SKM-1 treated with dmso at 0.1 percent for 144 hours (cell line): ENCODE measurements around the gene ARF3.

Experiments used
- DNase-seq: peaks from one replicate; lab custom pipeline; 2025; ENCODE audit not compliant: unreplicated experiment; lab: John Stamatoyannopoulos, UW

ARF3 gene

GRCh38 chr12:48967991-48968390 is 10.7 kb upstream of the ARF3 start:
- DNase-seq: no peak

- DNase-seq: peak; percentile 44
These were observed 9.0 kb upstream of the ARF3 start for GRCh38 chr12:48966177-48966895.

- DNase-seq: no peak
These were observed 8.1 kb upstream of the ARF3 start for GRCh38 chr12:48965298-48965838.

GRCh38 chr12:48961801-48962200 is 4.5 kb upstream of the ARF3 start:
- DNase-seq: no peak

DNA sequence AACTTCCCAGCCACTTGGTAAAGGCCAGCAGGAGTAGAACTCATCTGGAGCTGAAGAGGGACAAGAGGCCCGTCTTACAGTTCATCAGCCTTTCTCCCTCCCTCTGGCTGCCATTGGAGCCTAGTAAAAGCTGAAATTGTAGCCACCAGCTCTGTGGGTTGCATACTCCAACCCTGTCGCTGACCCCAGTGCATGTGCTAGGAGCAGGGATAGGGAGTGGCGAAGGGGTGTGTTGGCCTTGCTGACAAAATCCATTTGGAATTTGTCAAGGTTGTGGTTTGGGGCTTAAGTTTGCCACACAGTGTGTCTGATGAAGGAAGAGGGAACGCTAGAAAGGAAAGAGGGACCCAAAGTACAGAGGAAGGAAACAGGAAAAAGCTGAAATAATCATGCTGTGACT is 4.0 kb upstream of the ARF3 start:
- no peak for DNase-seq

DNA sequence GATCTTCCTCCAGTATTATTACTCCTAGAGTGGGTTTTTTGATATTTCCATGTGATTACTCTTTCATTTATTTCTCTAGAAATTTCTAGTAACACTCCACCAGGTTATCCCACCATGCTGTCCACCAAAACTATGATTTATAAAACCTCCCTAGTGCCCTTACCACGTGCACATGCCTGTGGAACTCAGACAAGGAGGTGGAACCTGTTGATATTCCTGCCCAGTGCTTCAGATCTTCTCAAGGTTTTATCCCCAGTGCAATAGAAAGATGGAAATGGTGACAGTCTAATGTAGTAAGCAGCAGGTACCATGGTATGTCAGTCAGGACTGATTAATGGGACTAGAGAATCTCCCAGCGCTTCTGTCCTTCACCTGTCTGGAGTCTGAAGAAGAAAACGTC is 3.5 kb upstream of the ARF3 start:
- no peak for DNase-seq

DNA sequence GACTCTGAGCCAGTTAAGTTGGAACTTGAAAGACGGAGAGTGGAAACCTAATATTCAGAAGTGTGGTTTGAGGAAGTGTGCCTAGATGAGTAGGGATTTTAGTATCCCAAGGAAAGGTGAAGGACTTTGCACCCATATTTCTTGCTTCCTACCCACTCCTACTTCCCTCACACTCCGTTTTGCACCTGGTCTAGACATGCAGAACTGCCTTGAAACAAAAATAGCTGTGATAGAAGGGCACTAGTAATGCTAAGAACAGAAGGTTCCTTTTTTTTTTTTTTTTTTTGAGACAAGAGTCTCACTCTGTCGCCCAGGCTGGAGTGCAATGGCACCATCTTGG is 732 bp upstream of the ARF3 start:
- no peak for DNase-seq

GRCh38 chr12:48956279-48957140 is 777 bp downstream of the ARF3 start:
- DNase-seq: peak; percentile 31

DNA sequence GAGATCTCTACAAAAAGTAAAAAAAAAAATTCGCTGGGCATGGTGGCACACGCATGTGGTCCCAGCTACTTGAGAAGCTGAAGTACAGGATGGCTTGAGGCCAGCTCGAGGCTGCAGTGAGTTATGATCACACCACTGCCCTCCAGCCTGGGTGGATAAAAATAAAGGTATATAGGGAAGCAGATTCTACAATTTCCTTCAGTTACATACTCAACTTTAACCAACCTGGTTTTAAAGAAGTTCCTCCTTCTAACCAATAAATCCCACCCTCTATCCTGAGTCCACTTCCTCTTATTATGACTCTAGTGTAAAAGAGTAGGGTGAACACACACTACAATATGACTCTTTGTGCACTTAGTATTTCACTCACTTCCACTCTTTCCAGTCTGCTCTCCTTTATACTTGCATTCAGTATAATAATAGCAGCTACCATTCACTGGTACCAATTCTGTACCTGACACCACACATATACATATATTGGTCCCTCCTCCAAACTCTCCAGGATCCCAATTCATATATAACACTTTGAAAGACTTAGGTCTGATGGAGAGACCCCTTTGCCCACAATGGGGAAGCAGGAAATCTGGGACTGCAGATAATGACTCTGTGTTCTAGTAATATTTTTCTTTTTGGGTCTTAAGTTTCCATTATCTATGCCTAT is 2.3 kb downstream of the ARF3 start:
- peak; percentile 73 for DNase-seq

DNA sequence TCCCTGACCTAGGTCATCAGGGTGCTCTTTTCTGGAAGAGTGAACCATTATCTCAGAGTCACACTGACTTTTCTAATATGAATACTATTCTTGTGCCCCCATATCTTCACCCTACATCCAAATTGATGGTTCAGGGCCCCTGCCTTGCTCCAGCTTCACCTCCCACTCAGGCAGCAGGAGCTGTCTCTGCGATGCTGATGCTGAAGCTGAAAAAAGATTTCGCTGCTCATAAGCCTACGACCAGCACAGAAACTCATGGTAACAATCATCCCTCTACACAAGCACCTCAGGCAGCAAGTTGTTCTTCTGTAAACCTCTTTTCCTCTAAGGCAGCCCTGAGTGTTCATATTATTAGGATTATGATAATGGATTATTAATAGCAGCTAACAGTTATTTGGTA is 3.2 kb downstream of the ARF3 start:
- DNase-seq: no peak

DNA sequence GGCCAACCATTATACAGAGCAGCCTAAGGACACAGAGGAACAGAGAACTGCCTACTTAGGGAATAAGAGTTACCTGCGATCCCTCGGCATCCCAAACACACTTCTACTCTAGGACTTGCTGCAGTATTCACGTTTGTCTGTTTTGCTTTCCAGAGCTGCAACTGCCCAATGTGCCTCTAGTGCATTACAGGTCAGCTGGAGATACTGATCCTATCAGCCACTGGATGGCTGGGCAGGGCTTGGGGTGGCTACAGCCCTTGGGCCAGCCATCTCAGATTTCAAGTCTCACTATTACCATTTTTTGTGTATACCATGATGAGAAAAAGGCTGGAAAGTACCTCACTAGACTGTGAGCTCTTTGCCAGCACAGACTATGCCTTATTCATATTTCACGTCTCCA is 4.6 kb downstream of the ARF3 start:
- no peak for DNase-seq

- no peak for DNase-seq
These were observed 9.6 kb downstream of the ARF3 start for GRCh38 chr12:48947727-48948126.

- no peak for DNase-seq
These were observed 10.3 kb downstream of the ARF3 start for GRCh38 chr12:48946943-48947342.

DNA sequence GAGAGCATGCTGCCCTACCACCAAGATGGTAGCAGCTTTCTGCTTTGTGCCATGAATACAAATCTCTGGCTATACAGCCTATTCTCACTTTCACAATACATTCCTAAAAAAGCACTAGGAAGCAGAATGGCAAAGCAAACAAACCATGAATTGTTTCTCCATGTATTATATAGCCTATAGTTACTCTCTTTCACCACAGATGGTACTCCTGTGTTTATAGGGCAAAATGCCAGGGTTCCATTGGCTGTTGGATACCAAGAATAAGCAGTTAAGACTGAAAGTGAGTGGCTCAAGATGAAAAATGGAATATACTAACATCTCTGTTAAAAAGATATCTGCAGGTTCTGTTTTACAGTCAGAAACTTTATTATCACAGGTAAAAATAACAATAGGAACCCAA is 11.1 kb downstream of the ARF3 start:
- DNase-seq: no peak

DNA sequence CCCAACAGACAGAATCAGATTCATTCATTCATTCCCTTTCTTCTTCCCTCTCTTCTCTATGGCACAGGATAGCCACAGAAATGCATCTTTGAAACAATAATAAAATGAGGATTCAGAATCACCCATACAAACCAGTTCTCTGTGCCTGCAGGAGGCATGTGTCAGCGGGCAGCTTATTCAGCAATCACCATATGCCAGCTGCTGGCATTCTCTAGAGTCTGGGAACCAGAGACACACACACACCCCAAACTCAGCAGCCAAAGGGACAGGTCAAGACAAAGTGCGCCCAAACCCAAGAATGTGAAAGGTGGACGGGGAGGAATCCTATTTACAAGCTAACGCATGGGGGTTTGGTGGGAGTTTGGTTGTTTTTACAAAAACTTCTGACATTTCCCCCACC is 14.1 kb downstream of the ARF3 start:
- no peak for DNase-seq

GRCh38 chr12:48940181-48940580 is 17.1 kb downstream of the ARF3 start:
- DNase-seq: peak; percentile 11

- no peak for DNase-seq
These were observed 18.5 kb downstream of the ARF3 start for GRCh38 chr12:48938805-48939204.

GRCh38 chr12:48937170-48937569 is 20.1 kb downstream of the ARF3 start:
- DNase-seq: no peak

DNA sequence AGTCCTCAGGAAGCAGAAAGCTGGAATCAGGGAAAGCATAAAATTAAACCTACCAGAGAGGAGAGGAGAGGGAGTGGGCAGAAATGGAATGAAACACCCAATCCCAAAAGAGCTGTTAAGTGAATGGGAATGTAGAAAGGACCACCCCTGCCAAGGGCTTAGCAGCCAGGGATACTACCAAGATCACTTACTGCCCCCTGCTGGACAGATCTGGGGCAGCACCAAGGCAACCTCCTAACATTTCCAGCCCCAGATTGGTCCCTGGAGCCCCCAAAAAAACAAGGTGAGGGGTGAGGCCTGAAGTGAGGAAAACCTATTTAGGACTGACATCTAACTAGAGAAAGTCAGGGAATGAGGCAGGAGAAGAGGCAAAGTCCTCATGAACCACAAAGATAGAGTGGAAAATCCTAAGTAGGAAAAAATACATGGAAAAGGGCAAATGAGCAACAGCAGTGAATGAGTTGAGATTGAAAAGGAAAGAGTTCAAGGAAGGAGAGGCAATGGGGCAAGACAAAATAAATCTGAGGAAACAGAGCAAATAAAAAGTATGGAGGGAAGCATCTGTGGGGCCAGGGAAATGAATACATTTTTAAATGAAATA is 20.8 kb downstream of the ARF3 start:
- DNase-seq: peak; percentile 4

DNA sequence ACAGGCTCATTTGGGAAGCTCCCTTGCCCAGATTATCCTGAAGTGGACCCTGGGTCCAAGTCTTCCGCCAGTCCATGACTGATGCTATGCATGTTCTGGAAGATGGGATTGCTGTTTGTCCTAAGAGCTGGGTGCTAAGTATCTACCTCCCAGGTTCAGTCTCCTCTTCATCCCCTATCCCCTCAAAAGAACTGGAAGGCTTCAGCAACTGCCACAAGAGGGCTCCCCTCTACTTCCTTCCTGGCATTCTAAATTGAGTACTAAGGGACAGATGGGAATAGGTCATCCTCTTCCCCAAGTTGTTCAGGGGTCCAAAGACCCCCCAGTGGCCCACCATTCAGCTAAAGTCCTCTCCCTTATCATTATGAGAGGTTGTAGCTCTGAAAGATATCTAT is 23.0 kb downstream of the ARF3 start:
- no peak for DNase-seq

GRCh38 chr12:48933664-48934311 is 23.5 kb downstream of the ARF3 start:
- DNase-seq: no peak
